GM12872 (cell line): ENCODE data around the gene DENND1C.

Experiments
- TF ChIP-seq, protein P1 (sequence below): IDR thresholded peaks from 3 replicates; pipeline ENCODE4 v1.5.1; 2011; ENCODE audit warnings: low read depth, mild to moderate bottlenecking, low read length, moderate library complexity; ENCODE audit not compliant: insufficient read depth

The DENND1C gene

DNA sequence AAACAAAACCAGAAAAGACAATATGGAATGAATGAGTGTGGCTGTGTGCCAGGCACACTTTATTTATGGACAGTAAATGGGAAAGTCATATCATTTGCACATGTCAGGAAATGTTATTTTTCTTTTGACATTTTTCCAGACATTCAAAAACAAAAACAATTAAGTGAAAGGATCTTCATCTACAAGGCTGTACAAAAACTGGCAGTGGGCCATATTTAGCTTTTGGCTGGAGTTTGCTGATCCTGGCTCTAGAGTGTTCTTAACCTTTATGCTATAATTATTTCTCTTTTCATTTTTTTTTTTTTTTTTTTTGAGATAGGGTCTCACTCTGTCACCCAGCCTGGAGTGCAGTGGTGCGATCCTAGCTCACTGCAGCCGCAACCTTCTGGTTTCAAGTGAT is 42.7 kb upstream of the DENND1C start:
- TF ChIP-seq, protein P1, sequence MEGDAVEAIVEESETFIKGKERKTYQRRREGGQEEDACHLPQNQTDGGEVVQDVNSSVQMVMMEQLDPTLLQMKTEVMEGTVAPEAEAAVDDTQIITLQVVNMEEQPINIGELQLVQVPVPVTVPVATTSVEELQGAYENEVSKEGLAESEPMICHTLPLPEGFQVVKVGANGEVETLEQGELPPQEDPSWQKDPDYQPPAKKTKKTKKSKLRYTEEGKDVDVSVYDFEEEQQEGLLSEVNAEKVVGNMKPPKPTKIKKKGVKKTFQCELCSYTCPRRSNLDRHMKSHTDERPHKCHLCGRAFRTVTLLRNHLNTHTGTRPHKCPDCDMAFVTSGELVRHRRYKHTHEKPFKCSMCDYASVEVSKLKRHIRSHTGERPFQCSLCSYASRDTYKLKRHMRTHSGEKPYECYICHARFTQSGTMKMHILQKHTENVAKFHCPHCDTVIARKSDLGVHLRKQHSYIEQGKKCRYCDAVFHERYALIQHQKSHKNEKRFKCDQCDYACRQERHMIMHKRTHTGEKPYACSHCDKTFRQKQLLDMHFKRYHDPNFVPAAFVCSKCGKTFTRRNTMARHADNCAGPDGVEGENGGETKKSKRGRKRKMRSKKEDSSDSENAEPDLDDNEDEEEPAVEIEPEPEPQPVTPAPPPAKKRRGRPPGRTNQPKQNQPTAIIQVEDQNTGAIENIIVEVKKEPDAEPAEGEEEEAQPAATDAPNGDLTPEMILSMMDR = no peak

DNA sequence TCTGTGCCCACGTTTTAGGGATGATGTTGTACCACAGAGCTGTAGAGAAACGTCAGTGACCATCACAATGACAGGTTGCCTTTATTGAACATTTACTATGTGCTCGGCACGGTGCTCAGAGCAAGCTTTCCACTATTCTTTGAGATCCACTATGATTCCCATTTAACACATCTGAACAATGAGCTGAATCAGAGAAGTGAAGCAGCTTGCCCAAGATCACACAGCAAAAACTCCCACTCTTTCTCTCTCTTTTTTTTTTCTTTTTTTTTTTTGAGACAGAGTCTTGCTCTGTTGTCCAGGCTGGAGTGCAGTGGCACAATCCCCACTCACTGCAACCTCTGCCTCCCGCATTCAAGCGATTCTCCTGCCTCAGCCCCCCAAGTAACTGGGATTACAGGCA is 41.1 kb upstream of the DENND1C start:
- TF ChIP-seq, protein P1 = no peak

DNA sequence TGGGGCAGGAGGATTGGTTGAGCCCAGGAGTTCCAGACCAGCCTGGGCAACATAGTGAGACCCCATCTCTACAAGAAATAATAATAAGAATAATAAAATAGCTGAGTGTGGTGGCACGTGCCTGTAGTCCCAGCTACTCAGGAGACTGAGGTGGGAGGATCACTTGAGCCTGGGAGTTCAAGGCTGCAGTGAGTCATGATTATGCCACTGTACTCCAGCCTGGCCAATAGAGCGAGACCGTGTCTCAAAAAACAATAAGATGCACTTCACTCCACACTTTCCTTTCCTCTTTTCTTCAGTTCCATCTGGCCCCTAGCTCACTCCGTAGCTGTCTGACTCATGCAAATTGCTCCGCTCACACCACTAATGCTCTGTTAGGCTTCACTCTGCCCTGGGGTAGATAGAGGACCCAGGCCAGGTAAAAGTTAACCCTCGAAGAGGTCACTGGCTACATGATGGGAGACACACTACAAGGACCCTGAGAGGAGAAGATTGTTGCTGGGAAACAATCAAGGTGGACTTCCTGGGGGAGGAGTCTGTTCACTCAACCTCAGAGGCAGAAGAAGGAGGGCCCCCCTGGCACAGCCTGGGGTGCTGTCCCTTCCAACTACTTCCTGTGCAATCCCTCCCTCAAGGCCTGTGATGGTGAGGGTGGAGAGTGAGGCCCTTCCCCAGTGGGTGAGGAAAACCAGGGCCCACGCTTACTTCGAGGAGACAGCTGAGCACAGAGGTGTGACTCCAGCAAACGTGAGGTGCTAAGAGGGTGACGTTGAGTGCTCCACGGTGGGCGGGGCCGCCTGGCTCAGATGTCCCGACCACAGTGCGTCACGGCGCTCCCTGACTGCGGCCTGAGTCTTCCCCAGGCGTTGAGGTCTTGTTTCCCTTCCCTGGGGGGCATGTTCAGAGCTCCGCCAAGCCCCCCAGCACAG is 40.4 kb upstream of the DENND1C start:
- TF ChIP-seq, protein P1 = no peak

DNA sequence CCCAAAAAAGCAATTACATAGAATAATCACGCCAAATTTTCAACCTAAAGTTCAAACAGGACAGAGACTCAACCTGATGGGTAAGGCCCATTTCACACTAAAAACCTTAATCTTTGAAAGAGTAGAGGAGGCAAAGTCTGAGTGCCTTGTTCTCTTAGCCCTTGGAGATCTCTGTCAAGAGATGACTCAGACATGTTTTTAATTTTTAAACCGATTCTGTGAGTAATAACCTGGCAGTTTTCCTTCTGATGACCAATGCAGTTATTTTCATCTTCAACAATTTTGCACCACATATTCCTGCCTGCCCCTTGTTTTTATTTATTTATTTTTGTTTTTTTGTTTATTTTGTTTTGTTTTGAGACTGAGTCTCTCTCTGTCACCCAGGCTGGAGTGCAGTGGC is 37.7 kb upstream of the DENND1C start:
- TF ChIP-seq, protein P1 = no peak

DNA sequence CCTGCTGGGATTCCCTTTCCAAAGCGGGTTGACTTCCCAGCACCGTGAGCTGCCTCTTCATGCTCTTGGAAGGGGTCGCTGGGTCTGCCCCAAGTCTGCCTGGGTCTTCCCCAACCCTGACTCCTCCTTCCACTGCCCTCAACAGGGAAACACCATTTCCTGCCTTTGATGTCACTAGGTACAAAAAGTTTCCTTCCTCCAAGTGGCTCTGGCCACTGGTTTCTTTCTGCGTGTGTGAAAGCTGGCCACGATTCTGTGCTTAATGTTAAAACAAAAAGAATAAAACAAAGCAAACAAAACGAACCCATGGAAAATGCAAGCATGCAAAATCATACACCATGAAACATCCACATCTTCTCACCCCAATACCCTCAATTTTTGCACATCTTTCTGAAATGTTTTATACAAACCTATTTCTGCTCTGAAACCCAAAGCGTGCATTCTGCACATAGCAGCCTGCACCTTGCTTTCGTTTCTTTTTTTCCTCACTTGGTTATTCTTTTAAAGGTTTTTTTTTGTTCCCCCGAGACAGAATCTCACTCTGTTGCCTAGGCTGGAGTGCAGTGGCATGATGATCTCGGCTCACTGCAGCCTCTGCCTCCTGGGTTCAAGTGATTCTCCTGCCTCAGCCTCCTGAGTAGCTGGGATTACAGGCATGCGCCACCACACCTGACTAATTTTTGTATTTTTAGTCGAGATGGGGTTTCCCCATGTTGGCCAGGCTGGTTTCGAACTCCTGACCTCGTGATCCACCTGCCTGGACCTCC is 36.7 kb upstream of the DENND1C start:
- TF ChIP-seq, protein P1 = no peak

DNA sequence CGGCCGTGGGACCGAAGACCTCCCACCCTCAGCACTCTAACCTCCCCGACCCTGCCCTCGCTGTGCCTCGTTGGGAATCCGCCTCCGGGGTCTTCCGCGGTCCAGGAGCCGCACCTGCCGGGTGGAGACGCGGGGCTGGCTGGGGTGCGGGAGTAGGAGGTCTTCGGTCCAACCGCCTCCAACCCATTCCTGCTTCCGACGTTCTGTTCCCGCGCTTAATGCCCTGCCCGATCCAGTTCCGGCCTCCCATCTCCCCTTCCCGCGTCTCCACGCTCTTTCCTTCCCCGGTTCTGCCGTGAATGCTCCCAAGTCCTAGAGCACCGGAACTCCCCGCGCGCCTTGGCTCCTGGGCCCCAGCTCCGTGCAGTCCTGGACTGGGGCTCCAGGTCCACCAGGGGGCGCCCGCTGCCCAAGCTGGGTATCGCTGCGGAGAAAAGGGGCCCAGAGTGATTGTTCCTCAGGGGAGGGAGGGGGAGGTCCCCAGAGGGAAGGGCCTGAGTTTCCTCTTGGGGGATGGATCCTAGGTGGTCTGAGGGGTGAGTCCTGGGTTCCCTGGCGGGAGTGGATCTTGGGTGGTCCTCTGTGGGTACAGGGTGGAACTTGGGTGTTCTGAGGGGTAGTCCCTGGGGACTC is 35.2 kb upstream of the DENND1C start:
- TF ChIP-seq, protein P1 = peak; percentile 83
